ENCODE results near the gene NUTF2.
"Not testable (repeated sequence)": the region's sequence is repeated elsewhere in the genome, so short reads cannot be mapped to it uniquely, and the experiment has no call there.

NUTF2 gene

DNA sequence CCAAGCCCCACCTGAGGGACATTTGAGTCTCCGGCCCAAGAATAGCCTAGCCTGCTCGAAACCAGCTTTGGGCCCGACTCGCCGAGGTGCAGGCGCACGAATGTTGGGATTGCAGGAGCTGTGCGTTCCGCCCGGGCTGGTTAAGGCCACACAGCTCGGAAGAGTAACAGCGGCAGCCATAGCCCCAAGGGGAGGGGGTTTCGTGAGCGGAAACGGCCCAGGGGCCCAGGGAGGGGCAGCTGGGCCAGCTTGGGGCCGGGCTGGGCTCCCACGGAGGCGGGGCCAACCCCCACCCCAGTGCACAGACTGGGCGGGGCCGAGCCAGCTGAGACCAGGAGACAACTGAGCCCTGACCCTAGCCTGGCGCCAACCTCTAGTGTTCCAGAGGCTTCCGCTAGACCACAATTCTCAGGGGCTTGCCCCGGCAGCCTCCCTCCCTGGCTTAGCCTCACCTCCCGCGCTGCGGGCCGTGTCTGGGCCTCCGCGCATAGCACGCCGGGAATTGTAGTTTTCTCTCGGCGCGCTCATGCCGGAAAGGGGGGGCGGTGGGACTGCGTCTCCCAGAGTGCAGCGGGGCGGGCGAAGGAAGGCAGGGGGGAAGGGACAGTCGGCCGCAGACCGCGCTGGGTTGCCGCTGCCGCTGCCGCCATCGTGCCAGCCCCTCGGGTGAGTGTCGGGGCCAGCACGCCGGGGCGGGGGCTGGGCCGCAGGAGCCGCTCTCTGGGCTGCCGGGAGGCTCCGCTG is at the start of gene NUTF2:
TSS of gene NUTF2 (plus strand) at position 614 of the 744 bp plus-strand sequence. CDS start 18,198 bp downstream, outside the sequence.
- DNase-seq (ENCODE audit: low spot score) = peak; percentile 99

DNA sequence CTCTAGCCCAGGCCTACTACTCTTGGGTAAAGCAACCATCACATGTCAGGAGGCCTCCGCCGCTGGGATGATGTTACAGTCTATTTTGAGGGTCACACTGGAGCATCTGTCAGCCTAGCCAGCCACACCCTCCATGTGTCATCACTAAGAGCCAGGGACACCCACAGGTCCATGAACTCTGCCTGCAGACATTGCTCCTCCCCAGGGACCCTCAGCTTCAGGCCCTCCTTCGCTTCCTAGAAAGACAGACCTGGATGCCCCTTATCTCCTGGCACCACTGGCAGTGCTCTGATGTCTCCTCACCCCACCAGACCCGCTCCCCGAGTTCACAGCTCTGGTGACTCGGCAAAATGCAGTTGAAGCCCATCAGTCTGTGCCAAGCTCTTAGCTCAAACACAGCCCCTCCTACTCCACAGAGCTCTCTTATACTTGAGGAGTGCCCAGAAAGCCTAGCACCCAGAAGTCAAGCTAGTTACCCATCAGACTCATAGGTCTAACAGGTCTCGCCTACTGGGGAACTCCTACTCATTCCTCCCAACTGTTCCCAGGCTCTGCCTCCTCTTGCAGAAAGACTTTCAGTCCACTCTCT is 46.3 kb upstream of the NUTF2 start:
- no peak for DNase-seq (ENCODE audit: low spot score)

DNA sequence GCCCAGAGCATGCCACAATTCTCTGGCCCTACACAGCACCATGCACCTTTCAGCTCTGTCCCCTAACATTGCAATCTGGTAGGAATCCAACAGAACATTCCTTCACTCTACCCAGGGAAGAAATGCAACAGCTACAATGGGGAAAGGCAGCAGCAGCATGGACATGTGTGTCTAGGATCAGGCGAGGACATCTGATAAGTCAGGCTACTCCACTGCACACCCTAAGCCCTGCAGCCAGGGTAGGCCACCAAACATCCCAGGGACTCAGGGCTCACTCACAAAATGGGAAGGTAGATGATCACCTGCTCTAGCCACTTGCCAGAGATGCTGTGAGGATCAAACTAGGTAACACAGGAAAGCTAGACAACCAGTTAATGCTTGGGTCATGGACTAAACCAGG is 45.5 kb upstream of the NUTF2 start:
- no peak for DNase-seq (ENCODE audit: low spot score)

- no peak for DNase-seq (ENCODE audit: low spot score)
Measured at GRCh38 chr16:67801883-67802282, 44.9 kb upstream of the NUTF2 start.

DNA sequence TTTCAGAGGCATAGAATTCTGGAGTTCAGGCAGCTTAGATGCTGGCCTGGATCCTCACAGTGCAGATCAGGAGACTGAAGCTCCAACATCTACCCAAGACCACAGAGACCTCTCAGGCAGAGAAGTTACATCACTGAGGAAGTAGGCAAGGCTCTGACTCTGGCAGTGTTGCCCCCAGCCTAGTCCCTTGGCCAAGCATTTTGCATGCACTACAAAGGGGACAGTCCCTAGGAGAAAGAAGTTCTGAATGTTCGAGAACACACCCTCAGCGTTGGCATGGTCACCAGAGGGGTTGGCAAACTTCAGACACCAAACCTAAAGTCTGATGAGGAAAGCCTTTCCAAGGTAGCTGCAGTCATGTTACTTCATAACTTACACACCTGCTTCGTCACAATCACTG is 42.8 kb upstream of the NUTF2 start:
- DNase-seq (ENCODE audit: low spot score) = no peak

GRCh38 chr16:67804853-67805542 is 41.7 kb upstream of the NUTF2 start:
- no peak for DNase-seq (ENCODE audit: low spot score)

- DNase-seq (ENCODE audit: low spot score) = no peak
Measured at GRCh38 chr16:67805718-67806427, 40.9 kb upstream of the NUTF2 start.

DNA sequence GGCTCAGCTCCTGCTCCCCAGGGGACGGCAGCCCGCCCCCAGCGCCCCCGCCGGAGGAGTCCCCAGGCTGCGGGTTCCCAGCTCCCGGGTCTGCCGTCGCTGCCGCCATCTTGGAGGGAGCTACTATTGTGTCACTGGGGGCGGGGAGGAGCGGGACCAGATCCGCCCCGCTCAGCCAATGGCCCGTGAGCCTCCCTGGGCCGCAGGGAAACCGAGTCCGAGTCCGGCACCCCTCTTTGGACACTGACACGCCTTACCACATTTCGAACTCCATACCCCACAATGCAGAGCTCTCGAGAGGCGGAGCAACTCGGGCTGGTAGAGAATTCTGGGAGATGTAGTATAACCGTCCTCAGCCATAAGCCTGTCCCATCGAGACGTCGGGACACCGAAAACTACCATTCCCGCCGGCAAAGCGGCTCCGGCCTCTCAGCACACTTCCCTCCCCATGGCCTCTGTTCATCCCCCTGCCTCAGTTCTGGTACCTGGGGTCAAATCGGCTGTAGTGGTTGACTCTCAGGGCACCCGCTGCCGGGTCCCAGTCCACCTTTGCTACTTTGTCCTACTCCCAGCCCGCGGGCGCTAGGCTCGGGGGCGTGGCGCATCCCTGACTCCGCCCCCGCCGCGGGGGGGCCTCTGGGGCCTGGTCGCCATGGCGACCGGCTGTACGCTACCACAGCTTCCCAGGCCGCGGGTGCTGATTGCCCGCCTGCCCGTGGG is 40.1 kb upstream of the NUTF2 start, which contains the start of the genes RANBP10 and TSNAXIP1:
TSS of gene RANBP10 (minus strand) at position 133 of the 720 bp plus-strand sequence. CDS start at position 109, 24 bp downstream.
TSS of gene TSNAXIP1 (plus strand) at position 462 of the 720 bp plus-strand sequence. CDS start 261 bp downstream, outside the sequence.
- DNase-seq (ENCODE audit: low spot score) = peak; percentile 95

- DNase-seq (ENCODE audit: low spot score) = no peak
Measured at GRCh38 chr16:67807148-67807682, 39.5 kb upstream of the NUTF2 start.

- no peak for DNase-seq (ENCODE audit: low spot score)
Measured at GRCh38 chr16:67811899-67812298, 34.8 kb upstream of the NUTF2 start.

- no peak for DNase-seq (ENCODE audit: low spot score)
Measured at GRCh38 chr16:67814567-67814966, 32.2 kb upstream of the NUTF2 start.

GRCh38 chr16:67820608-67821259 is 26.0 kb upstream of the NUTF2 start:
- DNase-seq (ENCODE audit: low spot score) = no peak

GRCh38 chr16:67822511-67822910 is 24.2 kb upstream of the NUTF2 start:
- no peak for DNase-seq (ENCODE audit: low spot score)

DNA sequence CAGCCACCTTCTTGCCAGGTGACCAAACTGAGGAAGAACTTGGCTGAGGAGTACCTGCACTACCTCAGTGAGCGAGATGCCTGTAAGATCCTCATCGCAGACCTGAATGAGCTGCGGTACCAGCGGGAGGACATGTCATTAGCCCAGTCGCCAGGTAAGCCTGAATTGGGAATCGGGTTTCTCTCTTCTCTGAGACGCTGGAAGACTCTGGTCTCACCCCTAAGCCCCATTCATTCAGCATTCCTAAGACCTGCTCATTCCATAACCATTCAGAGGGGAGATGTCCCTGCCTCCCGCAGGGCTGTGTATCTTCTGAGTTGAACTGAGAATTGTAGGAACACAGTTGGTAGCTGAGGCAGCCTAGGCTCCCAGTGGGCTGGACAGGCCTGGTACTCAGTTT is 21.6 kb upstream of the NUTF2 start:
- DNase-seq (ENCODE audit: low spot score) = no peak

DNA sequence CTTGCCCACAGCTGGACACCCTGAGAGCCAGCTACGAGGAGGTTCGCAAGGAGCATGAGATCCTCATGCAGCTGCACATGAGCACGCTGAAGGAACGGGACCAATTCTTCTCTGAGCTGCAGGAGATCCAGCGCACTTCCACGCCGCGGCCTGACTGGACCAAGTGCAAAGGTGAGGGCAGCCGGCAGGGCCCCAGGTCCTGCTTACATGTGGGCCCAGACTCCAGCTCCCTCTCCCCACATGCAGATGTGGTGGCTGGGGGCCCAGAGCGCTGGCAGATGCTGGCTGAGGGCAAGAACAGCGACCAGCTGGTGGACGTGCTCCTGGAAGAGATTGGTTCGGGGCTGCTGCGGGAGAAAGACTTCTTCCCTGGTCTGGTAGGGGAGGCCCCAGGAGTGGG is 20.8 kb upstream of the NUTF2 start:
- no peak for DNase-seq (ENCODE audit: low spot score)

DNA sequence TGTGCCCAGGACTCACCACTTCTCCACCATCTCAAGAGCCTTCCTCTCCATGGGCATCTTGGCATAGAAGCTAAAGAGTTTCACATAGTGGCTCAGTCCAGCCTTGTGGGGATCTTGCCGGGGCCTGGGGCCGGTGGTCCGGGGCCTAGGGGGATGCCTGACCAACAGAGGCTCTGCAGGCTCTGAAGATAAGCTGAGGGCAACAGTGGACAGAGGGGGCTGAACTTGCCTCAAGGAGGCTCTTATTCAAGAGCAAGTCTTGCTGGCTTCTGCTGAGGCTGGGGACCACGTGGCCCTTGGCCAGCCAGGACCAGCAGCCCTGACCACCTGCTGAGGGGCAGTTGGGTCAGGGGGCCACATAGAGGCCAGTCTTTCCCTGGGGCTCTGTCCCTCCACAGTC is 18.1 kb upstream of the NUTF2 start:
- no peak for DNase-seq (ENCODE audit: low spot score)

DNA sequence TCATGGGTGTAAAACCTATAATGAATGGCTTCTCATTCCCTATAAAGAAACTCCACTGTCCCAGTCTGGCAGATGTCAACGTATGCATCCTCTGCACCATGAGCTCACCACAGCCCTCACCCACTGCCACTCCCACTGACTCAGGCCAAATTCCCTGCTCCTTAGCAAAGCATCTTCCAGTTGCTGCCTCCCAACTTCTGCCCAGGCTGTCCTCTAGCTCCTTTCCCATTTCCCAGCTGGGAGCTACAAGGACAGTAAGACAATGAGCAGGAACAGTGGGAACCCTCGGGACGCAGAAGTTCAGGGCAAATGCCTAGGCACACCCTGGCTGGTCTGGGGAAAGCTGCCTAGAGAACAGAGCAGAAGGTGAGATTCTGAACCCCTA is 13.7 kb upstream of the NUTF2 start:
- no peak for DNase-seq (ENCODE audit: low spot score)

GRCh38 chr16:67833415-67834241 is 13.1 kb upstream of the NUTF2 start:
- DNase-seq (ENCODE audit: low spot score) = peak; percentile 97

DNA sequence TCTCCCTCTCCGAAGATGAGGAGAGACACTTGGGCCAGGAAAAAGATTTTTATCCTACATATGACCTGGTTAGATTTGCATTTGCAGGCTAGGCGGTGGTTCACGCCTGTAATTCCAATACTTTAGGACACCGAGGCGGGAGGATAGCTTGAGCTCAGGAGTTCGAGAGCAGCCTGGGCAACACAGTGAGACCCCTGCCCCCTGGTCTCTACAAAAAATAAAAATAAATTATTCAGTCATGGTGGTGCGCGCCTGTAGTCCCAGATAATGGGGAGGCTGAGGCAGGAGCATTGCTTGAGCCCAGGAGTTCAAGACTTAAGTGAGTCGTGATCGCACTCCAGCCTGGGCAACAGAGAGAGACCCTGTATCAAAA is 12.5 kb upstream of the NUTF2 start:
- no peak for DNase-seq (ENCODE audit: low spot score)

DNA sequence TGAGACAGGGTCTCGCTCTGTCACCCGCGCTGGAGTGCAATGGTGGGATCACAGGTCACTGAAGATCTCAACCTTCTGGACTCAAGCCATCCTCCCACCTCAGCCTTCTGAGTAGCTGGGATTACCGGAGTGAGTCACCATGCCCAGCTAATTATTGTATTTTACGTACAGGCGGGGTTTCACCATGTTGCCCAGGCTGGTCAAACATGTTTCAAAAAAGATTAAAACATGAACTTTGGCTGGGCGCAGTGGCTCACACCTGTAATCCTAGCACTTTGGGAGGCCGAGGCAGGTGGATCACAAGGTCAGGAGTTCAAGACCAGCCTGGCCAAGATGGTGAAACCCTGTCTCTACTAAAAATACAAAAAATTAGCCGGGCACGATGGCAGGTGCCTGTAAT is 9.5 kb upstream of the NUTF2 start:
- not testable (repeated sequence) for DNase-seq (ENCODE audit: low spot score)

Measured in left forelimb (tissue), 1 donor.